Measurements from ENCODE around the gene MAP1LC3A.

Gene MAP1LC3A

DNA sequence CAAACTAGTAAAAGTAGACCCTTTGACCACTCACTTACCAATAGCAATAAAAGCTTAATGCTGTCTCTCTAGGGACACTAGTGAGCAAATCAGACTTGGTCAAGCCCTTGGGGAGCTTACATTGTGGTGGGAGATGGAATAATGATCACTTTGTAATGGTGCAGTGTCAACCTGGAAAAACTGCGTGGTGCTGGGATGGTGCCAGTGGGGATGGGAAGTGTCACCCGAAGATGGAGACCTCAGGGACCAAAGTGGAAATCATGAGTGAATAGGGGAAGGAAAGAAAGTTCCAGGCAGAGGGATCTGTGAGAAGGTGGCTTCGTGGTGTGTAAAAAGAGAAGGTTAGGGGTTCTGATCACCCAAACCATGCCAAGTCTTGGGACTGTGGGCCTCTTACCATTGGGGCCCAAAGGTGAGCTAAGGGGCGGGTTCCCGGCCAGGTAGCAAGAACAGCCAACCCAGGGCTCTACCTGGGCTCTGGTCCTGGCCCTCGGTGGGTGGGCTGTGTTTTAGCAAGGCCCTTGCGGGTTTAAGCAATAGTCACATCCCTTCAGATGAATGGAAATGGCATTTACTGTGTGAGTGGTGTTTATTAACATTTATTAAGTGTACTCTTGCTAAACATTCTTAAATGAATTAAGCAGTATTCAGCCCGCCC is 26.8 kb upstream of the MAP1LC3A start:
- TF ChIP-seq, protein P1, sequence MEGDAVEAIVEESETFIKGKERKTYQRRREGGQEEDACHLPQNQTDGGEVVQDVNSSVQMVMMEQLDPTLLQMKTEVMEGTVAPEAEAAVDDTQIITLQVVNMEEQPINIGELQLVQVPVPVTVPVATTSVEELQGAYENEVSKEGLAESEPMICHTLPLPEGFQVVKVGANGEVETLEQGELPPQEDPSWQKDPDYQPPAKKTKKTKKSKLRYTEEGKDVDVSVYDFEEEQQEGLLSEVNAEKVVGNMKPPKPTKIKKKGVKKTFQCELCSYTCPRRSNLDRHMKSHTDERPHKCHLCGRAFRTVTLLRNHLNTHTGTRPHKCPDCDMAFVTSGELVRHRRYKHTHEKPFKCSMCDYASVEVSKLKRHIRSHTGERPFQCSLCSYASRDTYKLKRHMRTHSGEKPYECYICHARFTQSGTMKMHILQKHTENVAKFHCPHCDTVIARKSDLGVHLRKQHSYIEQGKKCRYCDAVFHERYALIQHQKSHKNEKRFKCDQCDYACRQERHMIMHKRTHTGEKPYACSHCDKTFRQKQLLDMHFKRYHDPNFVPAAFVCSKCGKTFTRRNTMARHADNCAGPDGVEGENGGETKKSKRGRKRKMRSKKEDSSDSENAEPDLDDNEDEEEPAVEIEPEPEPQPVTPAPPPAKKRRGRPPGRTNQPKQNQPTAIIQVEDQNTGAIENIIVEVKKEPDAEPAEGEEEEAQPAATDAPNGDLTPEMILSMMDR (IDR thresholded peaks at IDR 0.05), result no peak
- no peak overlapping the region for H3K4me3 ChIP-seq
- no peak for DNase-seq (ENCODE audit: low spot score)
- no peak overlapping the region for H3K27ac ChIP-seq

DNA sequence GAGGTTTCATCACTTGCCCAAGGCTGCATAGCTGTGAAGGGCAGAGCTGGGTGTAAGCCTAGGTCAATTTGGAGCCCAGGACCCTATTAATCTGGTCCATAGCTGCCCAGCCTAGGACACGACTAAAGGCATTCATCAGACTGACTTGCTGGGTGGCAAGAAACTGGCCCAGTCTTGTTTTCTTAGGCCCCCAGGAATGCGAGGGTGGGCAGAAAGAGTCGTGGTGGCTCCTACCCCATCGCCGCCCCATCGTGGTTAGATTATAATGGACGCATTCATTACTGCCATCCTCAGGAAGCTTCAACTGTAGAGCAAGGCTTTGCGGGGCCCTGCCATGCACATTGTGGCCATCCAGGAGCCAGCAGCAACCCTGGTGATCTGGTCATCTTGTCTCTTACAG is 26.2 kb upstream of the MAP1LC3A start:
- TF ChIP-seq, protein P1 (IDR thresholded peaks at IDR 0.05), result no peak
- no peak overlapping the region for H3K27ac ChIP-seq
- H3K4me3 ChIP-seq, result no peak overlapping the region
- DNase-seq (ENCODE audit: low spot score), result no peak

DNA sequence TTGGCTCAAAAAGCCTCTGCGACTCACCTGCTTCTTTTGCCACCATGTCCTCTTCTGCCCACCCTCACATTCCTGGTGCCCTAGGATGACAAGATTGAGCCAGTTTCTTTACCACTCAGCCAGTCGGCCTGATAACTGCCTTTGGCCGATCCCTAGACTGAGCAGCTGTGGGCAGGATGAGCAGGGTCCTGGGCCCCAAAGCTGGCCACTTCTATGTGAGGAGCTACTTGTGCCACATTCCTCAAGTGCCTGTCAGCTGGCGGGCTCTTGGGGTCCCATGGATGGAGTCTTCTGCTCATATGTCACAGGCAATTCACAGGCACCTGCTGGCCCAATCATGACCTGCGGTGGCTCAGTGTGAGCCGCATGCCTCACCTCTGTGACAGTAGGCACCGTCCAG is 25.8 kb upstream of the MAP1LC3A start:
- TF ChIP-seq, protein P1 (IDR thresholded peaks at IDR 0.05), result no peak
- Histone ChIP-seq H3K27ac (no peak overlapping the region), H3K4me3 (no peak overlapping the region)
- DNase-seq (ENCODE audit: low spot score), result no peak

DNA sequence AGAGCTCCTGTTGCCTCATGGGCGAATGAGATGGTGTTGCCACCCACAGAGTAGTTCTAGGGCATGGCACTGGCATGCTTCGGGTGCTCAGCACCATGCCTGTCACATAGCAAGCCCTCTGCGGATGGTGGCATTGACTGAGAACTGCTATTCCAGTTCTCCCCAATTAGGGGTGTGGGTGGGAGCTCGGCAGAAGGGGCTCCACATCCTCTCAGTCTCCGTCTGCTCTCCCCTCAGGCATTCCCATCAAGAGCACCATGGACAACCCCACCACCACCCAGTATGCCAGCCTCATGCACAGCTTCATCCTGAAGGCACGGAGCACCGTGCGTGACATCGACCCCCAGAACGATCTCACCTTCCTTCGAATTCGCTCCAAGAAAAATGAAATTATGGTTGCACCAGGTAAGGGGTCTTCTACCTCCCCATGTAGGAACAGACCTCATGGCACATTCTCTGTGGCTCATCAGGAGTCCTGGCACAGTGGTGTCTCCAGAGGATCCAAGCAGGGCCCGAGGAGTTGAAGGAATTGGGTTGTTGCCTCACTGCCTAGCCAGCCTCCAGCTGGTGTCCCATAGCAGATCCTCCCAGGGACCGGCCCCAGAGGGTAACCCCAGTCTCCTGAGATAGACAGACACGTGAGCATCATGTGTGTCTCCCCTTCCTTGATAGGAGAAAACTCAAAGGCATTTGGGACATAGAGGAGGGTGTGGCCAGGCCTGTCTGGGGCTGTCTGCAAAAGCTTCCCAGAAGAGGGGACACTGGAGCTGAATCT is 23.9 kb upstream of the MAP1LC3A start:
- TF ChIP-seq, protein P1 (IDR thresholded peaks at IDR 0.05), result no peak
- no peak overlapping the region for H3K4me3 ChIP-seq
- H3K27ac ChIP-seq, result no peak overlapping the region
- no peak for DNase-seq (ENCODE audit: low spot score)

DNA sequence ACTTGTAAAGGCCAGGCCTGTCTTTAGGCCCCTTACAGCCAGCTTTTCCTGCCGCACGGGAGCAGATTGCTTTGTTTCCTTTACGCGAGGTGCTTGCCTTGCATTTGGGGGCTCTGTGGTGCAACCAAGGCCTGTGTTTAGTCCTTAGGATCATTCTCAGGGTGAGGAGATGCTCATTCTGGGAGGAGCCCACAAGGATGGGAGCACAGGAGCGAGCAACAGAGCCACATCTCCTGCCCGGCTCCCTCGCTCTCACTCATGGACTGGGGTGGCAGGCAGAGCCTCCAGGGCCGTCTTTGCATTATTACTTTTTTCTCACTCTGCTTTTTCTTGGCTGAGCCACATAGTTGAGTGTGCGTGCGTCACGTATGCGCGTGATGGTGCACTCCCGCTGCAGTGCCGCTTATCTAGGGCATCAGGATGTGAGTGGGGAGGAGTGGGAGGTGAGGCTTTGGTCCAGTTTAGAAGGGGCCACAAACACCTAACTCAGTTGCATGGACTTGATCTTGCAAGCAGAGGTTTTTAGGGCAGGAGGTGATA is 23.1 kb upstream of the MAP1LC3A start:
- TF ChIP-seq, protein P1 (IDR thresholded peaks at IDR 0.05), result no peak
- no peak for DNase-seq (ENCODE audit: low spot score)
- Histone ChIP-seq H3K27ac (no peak overlapping the region), H3K4me3 (no peak overlapping the region)

DNA sequence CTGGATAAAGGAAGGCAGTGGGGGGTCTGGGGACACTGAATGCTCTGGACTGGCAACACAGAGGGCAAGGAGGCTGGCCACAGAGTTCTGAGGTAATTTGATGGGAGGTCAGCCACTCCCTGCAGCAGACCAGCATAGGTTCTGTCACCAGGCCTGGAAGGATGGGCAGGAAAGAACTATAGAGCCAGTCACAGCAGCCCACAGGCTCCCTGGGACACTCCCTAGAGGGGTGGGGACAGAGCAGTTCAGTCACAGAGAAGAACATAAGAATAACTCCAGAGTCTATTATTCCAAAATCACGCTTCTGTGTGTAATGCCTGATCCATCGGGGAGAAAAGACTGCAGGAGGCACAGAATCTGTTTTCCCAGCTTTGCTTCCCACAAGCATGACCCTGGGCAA is 22.7 kb upstream of the MAP1LC3A start:
- no peak for DNase-seq (ENCODE audit: low spot score)
- no peak overlapping the region for H3K27ac ChIP-seq

More for the DNA sequence above, 22.7 kb upstream of the MAP1LC3A start:
- TF ChIP-seq, protein P1 (IDR thresholded peaks at IDR 0.05), result no peak
- H3K4me3 ChIP-seq, result no peak overlapping the region

Measured in coronary artery (tissue), 2 donors.